GM19395 (cell line): ENCODE data around the gene RABGEF1.
"Not testable (repeated sequence)": the region's sequence is repeated elsewhere in the genome, so short reads cannot be mapped to it uniquely, and the experiment has no call there.

ENCODE experiments used
- ATAC-seq: cut with Tn5 transposase; IDR thresholded peaks from one replicate; pipeline ENCODE4 v1.9.1; 2021; ENCODE audit warnings: mild to moderate bottlenecking, moderate library complexity; ENCODE audit not compliant: unreplicated experiment

The RABGEF1 gene

GRCh38 chr7:66763633-66764355, 23.3 kb downstream of the RABGEF1 start:
- ATAC-seq = not testable (repeated sequence)

DNA sequence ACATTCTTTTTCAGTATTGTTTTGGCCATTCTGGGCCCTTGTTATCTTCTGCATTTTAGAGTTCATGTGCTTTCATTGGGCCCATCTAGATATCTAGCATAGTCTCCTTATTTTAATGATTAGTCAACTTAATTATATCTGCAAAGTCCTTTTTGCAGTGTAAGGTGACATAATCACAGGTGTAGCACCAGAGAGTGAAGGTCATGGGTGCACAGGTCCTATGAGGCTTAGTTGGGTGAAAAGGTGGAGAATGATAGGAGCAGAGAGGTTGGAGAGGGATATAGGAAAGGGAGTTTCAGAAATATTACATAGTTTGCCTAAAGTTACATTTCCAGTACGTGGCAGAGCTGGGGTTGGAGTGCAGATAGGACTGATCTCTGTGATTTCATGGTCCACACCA, 24.4 kb downstream of the RABGEF1 start:
- ATAC-seq = not testable (repeated sequence)

DNA sequence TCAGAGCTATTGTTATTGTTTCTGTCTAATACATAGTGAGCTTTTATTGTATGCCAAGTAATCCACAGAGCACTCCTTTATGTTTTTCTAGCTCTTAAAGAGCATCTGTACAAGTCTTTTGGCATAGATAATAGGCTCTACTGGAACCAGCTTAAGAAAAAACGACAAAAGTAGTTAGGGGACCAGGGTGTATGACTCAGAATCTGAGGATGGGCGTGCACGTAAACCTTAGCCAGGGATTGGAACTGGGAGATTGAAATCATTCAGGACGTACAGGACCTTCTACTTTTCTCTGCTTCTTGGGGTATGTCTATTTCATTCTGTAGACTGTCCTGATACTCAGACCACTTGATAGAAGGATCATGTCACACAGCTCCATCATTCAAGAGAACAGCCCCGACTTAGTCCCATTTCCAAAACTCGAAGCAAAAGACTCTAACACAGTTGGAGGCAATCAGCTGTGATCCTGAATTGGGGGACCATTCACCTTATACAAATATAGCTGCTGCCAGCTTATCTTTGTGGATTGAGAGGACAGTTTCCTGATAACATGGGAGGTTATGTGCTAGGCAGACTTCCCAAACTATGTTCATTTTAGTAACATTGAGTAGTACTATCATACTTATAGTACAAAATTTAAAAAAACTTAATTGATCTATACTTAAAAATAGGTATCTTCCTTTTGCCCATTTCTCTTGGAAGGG, 24.9 kb downstream of the RABGEF1 start:
- not testable (repeated sequence) for ATAC-seq

GRCh38 chr7:66766041-66766440, 25.5 kb downstream of the RABGEF1 start:
- ATAC-seq = no peak

- ATAC-seq = not testable (repeated sequence)
Observed at GRCh38 chr7:66767486-66767885, 27.0 kb downstream of the RABGEF1 start.

- no peak for ATAC-seq
Observed at GRCh38 chr7:66768865-66769832, 28.6 kb downstream of the RABGEF1 start.

DNA sequence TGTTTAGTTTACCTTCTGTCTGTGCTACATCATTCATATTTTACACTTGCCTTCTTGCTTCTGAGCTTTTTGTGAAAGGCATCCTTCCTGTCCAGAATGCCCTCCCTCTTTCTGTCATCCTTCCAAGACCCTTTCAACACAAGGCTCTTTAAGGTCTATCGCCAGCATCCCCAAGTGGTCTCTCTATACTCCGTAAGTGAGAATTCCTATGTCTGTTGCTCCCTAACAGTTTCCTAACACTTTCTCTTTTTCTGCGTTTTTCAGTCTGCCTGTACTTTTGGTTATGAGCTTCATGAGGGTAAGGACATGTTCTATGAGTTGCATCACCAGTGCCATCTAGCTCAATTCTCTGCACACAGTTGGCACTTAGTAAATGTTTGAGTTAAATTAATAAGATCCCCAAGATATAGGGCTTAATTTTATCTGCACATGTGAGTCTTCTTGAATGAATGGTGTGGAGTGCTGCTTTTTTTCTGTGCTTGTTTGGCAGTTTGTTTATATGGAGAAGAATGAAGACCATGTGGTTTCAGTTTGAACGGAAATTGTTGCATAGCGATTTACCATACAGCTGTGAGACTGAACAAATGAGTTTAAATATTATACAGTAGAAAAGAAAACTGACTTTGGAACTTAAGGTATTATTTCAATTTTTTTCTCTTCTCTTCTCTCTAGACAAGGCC, 29.4 kb downstream of the RABGEF1 start:
- ATAC-seq = no peak

DNA sequence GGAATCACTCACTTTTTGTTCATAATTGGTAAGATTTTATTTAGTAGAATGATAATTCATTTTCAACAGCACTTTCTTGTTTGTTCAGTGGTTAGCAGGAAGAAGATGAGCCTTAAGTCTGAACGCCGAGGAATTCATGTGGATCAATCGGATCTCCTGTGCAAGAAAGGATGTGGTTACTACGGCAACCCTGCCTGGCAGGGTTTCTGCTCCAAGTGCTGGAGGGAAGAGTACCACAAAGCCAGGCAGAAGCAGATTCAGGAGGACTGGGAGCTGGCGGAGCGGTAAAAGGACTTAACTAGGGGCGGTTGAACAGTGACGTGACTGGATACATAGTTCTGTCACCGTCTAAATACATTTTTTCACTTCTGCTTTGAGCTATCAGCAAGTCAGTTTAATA, 31.3 kb downstream of the RABGEF1 start:
- ATAC-seq = no peak

- ATAC-seq = not testable (repeated sequence)
Observed at GRCh38 chr7:66773744-66774143, 33.2 kb downstream of the RABGEF1 start.

- ATAC-seq = not testable (repeated sequence)
Observed at GRCh38 chr7:66776383-66776782, 35.9 kb downstream of the RABGEF1 start.

- no peak for ATAC-seq
Observed at GRCh38 chr7:66776800-66777442, 36.4 kb downstream of the RABGEF1 start.

GRCh38 chr7:66778201-66778600, 37.7 kb downstream of the RABGEF1 start:
- ATAC-seq = no peak

DNA sequence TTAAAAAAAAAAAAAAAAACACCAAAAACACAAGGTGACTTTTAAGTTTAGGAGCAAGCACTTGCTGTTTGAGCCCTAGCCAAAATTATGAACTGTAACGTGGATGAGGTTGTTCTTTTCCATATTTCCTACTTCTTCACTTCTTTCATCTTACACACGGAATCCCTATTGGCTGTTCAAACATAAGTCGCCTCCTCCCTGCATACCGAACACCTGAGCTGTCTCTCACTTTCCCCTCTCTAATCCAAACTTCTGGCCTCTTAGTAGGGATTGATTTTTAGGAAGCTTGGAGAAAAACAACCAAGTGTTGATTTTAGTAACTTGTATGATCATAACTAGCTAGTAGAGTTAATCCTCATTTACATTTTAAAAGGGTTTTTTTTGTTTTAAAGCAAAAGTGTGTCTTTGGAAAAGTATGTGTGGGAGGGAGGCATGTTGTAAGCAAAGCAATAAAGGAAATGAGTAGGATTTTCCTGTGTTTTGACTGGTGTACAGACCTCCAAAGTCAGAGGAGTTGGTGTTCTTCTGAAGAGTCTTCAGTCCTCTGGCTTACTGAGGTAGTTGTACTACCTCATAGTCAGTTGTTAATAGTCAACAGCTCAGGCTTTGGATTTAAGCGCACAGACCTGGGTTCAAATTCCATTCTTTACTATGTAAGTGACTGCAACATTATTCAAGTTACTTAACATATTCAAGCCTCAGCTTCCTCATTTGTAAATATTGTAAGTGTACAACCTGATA, 39.3 kb downstream of the RABGEF1 start:
- ATAC-seq = no peak

GRCh38 chr7:66781408-66782090, 41.0 kb downstream of the RABGEF1 start:
- no peak for ATAC-seq

- not testable (repeated sequence) for ATAC-seq
Observed at GRCh38 chr7:66782875-66783274, 42.3 kb downstream of the RABGEF1 start.

DNA sequence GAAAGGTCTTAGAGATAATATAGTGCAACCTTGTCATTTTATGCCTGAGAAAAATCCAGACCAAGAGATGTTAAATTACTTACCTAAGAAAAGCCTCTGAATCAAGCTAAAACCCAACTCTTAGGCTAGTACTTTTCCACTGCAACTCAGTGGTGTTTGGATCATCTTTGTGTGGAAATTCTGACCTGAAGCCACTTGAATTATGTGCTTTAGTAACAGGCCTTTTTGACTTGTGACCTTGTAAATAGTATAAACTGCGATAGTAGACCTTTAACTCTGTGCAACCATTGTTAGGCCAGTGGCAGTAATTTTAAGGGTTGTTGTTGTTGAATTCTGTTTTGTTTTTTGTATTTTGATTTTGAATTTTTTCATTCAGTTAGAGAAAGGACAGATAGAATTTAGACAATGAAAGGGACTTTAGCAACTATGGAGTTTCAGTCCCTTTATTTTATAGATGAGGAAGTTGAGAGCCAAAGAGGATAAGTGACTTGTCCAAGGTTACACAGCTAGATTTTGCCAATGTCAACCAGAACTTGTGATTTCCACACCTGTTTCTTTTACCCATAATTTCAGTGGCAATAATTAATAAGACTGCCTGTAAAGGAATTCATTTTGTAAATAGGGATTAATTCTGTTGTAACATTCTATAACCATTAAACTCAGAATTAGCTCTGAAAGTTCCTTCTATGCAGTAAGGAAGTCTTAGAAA, 43.5 kb downstream of the RABGEF1 start:
- ATAC-seq = not testable (repeated sequence)

GRCh38 chr7:66790196-66790595, 49.7 kb downstream of the RABGEF1 start:
- no peak for ATAC-seq

- no peak for ATAC-seq
Observed at GRCh38 chr7:66790725-66791124, 50.2 kb downstream of the RABGEF1 start.
